Fibroblast of skin of back (primary cell): ENCODE results near the gene AKR7A3.

Experiments
- DNase-seq: peaks from one replicate; pipeline ENCODE4 v3.0.0-alpha.2; 2013

AKR7A3 gene

GRCh38 chr1:19251305-19252196 lies 37.0 kb downstream of the AKR7A3 start, which contains the start of the genes EMC1 and MRTO4:
Gene EMC1 (minus strand): TSS chr1:19251524. CDS start chr1:19251509, 15 bp downstream.
Gene MRTO4 (plus strand): TSS chr1:19251805. CDS start chr1:19251836, 31 bp downstream.
- peak; percentile 85 for DNase-seq

DNA sequence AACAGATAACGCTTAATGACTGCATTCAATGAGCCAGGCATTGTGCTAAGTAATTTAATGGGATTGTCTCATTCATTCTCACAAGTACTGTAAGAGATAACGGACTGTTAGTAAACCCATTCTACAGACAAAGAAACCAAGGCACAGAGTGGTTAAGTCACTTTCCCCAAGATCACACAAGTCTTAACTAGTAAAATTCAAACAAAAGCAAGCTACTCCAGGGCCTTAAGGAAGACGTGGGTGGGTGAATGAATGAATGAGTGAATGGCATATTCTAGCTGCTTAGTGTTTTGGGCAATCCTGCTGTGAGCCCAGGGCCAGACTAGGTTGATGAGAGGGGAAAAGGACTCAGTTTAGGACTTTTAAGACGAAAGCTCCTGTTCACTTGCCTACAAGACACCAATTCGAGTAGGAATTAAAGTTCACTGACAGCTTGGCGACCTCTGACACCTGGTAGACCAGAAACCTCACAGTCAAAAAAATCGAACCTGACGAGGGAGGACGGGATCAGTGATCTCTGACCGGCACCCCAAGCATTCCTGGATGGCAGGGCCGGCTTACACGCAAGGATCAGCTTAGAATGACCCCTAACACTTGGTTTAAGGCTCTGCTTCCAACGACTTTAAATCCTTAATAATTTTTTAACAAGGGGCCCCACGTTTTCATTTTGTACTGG lies 37.8 kb downstream of the AKR7A3 start:
- DNase-seq = no peak

- peak; percentile 53 for DNase-seq
Observed at GRCh38 chr1:19240673-19241538, 47.7 kb downstream of the AKR7A3 start.

GRCh38 chr1:19239876-19240275 lies 48.7 kb downstream of the AKR7A3 start:
- DNase-seq = no peak

DNA sequence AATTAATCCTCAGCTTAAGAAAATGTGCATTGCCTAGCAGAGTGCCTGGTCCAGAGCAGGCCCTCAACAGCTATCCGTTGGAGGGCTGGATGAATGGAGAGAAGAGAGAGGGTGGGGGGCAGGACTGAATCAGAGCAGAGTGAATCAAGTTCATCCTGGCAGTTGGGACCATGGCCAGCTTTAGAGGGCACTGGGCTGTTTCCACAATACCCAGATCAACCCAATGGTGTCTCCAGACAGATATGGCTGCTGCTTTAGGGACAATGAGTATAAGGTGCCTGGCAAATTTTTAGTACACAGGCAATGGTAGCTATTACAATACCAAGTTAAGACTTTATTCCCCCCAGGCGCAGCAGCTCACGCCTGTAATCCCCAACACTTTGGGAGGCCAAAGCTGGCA lies 54.3 kb downstream of the AKR7A3 start:
- DNase-seq = no peak
